GM19238 (cell line): ENCODE results near the gene RPL12.
"Not testable (repeated sequence)": the region's sequence is repeated elsewhere in the genome, so short reads cannot be mapped to it uniquely, and the experiment has no call there.

Experiments
- DNase-seq: peaks from one replicate; pipeline ENCODE4 v3.0.0; 2011; ENCODE audit warnings: low spot score; ENCODE audit not compliant: insufficient read length

Gene RPL12

DNA sequence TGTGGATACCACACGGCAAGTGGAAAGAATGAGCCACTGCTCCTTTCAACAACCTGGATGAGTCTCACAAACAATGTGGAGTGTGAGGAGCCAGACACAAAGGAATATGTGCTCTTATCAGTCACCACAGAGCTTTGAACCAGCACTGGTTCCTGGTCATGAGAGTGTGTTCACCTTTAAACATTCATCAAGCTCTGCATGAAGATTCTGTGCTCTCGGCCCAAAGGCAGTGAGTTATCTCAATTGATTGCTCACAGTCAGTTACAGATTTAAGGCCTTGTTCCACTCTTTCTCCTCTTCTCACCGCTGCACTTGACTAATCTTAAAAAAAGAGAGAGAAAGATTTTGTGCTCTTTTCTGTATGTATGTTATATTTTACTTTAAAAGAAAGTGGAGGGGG lies 19.5 kb upstream of the RPL12 start:
- no peak for DNase-seq

DNA sequence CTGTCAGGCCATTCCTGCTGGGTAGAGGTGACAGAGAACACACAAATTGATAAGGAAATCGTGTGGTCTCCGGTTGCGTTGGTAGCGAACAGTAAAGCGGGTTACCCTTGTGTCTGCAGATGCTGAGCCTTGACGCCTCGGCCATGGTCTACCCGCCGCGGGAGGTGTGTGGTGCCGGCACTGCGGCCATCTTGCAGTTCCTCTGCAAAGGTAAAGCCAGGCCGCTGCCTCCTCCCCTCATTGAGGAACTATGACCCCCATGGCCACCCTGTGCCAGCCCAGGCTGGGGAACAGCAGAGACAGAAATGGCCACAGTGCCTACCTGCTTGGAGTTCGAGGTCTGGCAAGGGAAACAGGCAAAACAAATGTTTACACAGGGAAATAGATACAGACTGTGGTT lies 16.4 kb upstream of the RPL12 start:
- DNase-seq = no peak

DNA sequence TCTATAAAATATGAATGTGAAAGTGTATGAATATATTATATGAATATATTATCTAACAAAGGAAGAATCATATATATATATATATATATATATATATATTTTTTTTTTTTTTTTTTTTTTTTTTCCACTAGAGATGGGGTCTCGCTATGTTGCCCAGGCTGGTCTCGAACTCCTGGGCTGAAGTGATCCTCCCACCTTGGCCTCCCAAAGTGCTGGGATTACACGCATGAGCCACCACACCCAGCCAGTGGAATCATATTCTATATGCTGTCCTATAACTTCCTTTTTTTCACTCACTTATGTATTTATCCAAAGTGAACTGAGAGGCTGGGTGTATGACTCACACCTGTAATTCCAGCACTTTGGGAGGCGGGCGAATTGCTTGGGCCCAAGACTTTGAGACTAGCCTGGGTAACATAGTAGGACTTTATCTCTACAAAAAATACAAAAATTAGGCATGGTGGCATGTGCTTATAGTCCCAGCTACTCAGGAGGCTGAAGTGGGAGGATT lies 15.3 kb upstream of the RPL12 start:
- DNase-seq = not testable (repeated sequence)

DNA sequence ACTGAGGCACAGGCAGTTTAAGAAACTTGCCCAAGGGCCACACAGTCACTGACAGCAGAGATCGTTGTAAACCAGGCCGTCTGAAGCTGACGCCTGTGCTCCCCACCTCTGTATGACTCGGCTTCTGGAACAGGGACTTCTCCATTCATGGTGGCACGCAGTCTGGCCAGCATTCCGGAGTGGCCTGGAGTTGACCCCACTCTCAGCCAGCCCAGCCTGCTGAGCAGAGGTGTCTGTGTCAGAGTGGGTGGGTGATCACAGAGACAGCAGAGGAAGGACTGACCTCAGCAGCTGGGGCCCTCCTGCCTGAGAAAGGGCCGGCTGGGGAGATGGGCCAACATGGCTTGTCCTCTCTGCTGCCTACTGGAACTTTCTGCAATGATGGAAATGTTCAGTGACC lies 12.7 kb upstream of the RPL12 start:
- no peak for DNase-seq

DNA sequence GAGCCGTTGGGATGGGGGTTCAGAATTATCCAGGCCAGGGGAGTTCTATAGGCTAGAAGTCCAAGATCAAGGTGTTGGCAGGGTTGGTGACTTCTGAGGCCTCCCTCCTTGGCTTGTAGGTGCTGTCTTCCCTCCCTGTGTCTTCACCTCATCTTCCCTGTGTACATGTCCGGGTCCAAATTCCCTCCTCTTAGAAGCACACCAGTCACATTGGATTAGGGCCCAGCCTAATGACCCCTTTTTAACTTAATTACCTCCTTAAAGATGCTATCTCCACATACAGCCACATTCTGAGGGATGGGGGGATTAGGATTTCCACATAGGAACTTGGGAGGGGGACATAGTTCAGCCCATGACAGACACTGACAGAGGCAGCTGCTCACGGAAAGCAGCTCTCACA lies 12.2 kb upstream of the RPL12 start:
- no peak for DNase-seq

DNA sequence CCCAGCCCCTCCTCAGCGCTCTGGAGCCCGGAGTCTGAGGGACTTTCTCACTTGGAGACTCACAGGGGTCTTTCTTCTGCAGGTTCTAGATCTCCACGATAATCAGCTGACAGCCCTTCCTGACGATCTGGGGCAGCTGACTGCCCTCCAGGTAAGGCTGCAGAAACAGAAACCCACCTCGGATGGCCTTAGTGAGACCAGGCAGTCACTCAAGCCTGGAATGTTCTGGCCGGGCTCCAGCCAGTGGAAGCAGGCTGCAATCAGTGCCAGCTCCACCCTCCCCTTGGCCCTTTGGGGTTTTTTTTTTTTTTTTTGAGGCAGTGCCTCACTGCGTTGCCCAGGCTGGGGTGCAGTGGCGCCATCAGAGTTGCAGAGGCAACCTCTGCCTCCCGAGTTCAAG lies 7.7 kb upstream of the RPL12 start:
- no peak for DNase-seq

DNA sequence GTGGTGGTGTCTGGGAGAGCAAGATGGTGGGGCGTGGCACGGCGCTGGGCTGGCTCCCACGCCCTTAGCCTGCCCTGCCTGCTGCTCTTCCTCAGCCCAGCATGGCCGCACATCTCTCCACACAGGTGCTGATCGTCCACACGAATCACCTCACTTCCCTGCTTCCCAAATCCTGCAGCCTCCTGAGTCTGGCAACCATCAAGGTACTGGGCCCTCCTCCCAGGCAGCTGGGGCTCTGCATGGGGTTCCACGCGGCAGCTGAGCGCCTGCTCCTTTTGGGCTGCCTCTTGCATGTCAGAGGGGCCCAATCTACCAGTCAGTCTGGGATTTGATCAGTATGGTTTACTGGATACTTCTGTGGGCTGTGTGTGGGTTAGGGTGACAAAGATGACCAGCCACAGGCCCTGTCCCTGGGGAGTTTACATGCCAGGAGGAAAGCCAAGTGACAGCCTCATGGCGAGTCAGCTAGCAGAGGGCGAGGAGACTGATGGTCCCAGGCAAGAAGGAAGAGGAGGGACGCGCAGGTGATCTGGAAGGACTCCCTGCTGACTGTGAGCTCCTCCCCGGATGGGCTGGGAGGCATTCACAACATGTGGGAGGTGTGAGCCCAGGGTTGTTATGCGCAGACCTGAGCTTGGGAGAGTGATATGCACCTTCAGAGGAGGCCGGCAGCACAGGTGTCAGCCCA lies 6.1 kb upstream of the RPL12 start:
- no peak for DNase-seq

DNA sequence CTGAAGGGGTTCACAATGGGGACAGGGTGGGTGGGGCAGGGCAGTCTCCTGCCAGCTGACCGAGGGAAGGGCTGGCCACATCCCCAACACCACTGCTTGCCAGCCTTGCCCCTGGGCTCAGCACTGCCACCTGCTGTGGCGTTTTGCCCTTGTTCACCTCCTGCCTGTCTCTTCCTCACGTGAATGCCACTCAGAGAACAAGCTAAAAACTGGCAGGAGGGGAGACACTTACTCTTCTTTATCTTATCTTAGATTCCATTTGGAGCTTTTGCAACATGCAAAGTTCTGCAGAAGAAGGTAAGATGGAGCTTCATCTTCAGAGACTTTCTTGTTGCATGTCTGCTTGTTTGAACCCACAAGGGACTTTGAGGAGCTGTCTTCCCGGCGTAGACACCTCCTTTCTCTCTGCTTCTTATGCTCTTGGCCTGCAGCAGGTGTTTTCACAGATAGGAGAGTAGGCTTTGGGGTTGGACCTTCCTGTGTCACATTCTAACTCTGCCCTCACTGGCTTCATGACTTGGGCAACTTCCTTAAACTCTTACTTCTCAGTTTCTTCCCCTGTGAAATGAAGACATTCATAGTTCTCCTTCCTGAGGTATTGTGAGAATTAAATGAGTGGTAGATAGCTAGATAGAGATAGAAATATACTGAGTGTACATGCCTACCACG lies 4.3 kb upstream of the RPL12 start:
- DNase-seq = no peak

DNA sequence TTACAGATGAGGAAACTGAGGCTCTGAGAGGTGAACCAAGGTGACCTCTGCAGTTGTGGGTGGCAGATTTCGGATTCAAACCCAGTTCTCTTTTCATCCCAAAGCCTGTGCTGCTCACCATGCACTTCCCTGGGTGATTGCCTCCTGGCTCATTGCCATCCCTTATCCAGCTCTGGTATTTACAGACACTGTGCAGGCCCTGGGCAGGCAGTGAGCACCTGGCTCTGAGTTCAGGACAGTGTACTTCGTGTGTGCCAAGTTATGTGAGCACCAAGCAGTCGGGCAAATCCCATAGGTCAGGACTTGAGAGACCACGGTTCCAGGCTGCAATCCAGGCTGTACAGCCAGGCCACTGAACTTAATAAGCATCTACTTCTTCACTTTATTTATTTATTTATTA lies 1.5 kb upstream of the RPL12 start:
- DNase-seq = no peak

DNA sequence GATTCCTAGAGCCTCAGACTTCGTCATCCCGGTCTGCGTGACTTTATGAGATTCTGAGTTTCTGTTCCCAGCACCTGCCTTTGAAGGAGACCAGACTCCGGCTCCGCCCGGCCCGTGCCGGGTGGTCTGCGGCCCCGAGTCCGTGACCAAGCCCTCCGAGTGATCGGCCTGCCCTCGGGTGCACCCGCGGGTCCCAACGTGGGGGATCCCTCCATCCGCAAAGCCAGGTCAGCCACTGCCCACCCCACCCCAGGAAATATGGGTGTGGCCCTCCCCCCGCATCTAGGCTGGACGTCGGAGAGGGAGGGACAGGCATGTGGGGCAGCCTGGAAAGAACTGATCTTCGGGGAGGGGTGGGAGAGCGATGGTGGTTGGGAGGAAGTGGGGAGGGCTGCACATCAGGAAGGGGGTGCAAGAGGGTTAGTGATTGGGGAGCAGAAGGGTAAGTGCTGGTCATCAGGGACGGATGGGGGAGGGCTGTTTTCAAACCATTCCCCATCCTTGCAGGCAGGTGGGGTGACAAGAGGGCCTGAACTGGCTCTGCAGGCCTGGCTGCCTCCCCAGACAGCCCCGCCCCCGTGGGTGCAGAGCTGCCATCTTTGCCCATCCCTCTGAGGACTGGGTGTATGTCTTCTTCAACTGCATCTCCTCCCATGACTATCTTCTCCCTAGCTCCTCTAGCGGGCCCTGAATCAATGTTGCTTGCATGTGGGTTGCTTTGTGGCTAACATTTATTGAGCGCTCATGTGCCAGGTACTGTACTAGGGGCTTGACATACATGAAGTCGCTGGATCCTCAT lies 851 bp upstream of the RPL12 start:
- peak; percentile 34 for DNase-seq

DNA sequence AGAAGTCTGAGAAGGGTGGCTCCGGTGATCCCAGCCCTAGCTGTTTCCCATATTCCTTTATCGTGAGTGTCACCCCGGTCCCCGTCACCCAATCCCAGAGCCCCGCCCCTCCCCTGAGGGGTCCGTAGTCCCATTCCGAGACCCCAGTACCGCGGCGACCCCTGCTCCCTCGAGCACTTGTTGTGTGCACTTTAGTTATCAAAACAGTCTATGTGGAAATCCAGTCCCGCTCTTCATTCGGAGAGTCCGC lies 327 bp upstream of the RPL12 start:
- no peak for DNase-seq

DNA sequence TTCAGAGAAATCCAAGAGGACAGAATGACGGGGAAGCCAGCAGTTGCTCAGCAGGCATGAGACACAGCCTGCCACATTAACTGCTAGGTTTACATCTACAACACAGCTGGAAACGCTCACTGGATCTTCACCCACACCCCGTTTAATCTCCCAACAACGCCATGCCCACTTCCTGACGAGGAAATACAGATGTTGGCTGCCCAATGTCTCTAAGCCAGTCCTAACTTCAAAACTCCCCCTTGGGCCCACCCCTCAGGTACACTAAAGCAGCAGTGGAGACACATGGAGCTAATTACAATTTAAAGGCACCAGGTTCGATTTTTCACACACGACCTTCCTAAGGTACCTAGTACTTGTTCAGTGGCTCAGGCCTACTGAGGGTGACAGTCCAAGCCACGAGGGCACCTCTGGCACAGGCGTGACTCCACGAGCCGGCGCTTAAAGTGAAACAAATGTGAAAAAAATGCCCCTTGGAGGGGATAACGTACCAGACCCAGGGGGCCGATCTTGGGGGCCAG lies 904 bp downstream of the RPL12 start:
- DNase-seq = no peak

DNA sequence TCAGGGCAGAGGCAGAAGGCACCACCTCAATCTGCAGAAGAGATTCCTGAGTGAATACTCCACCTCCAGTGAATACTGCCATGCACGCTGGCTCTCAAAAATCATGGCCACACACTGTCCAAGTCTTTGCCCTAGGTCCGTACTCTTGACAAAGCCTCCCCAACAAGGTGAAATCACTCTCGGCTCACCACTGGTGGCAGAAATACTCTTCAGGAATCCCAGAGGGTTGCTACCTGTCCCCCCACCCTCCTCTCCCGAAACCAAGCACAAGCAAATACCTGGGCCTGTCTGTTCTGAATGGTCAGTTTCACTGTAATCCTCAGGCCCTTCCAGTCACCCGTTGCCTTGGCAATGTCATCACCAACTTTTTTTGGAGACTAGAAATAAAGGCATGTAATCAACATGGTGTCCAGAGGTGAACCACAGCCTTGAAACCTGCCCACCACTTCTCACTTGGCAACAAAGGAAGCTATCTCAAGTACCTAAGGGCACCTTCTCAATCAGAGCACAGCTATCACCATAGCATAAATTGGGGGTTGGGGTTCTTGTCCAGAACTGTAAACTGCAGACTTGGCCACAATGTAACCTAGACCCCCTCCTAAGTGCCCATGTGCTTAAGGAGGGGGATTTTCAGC lies 1.8 kb downstream of the RPL12 start:
- no peak for DNase-seq

DNA sequence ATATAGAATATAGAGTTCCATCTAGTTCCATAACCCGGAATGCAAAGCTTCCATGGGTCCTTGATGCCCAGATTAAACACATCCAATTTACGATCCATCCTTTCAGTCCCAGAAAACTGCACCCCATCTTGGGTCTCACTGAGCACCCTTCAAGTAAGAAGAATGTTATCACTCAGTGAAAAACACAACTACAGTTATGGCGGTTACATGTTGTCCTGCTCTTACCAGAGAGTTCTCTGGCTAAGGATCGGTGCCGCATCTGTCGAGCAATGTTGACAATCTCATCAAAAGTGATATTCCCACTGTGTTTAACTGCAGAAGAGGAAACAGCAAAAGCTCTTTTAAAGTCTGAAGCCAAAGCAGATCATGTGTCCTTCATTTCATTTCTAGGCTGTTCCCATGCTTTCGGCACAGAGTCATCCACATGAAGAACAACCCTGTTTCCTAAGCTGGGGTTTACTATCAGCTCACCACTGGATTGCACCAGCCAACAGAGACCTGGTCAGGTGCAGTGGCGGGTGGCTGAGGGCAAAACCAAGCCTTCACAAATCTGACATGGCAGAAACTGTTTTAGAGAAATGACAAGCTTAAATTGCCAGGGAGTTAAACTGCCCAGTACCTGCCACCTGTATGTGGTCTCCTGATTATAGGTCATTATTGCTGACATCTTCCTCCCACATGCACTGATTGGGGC lies 2.9 kb downstream of the RPL12 start:
- no peak for DNase-seq

DNA sequence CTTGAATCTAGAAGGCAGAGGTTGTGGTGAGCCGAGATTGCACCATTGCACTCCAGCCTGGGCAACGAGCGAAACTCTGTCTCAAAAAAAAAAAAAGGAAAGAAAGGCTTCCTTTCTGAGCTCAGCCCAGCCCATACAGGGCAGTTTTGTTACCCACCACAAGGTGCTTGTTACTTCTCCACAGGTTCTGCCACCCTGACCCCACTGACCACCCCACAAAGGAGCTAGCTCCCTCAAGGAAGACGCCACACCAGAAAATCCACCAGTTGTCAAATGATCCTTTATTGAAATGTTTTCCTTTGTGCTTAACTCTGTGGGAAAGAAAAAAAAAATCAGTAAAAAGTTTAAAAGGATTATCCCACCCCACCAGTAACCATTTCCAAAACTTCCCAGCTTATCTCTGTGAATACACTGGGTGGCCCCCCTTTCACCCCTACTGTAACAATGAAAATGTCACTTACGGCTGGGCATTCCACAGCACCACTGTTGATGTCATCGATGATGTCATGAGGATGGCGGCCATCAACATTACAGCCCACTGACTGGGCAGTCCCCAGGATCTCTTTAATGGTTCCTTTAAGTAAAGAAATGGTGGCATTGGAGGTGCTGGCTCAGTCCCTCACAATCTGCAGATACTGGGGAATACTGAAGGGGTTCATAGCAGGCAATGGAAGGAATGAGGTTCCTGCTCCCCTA lies 3.6 kb downstream of the RPL12 start:
- no peak for DNase-seq

DNA sequence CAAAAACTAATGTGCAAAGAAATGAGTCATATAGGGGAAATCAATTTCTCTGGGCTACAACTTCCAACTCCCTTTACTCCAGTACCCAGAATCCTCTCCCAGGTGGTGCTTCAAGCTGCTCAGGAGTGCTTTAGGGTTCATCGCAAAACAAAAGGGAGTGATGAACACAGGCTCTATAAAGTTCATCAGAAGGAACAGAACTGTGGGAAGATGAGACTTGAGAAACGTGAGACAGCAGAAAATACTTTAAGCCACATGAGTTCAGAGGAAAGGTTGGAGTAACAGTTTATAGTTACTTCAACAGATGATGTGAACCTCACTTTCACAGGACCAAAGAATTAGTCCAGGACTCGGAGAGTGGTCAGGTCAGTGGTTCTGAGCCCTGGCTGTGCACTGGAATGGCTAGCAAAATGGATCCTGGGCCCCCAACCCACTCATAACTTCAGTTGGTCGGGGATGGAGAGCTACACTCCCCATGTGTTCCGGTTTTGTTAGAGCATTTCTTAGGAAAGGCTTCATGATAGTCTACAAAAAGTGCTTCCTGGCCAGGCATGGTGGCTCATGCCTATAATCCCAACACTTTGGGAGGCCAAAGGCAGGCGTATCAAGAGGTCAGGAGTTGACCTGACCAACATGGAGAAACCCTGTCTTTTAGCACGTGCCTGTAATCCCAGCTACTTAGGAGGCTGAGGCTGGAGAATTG lies 4.3 kb downstream of the RPL12 start:
- DNase-seq = no peak

DNA sequence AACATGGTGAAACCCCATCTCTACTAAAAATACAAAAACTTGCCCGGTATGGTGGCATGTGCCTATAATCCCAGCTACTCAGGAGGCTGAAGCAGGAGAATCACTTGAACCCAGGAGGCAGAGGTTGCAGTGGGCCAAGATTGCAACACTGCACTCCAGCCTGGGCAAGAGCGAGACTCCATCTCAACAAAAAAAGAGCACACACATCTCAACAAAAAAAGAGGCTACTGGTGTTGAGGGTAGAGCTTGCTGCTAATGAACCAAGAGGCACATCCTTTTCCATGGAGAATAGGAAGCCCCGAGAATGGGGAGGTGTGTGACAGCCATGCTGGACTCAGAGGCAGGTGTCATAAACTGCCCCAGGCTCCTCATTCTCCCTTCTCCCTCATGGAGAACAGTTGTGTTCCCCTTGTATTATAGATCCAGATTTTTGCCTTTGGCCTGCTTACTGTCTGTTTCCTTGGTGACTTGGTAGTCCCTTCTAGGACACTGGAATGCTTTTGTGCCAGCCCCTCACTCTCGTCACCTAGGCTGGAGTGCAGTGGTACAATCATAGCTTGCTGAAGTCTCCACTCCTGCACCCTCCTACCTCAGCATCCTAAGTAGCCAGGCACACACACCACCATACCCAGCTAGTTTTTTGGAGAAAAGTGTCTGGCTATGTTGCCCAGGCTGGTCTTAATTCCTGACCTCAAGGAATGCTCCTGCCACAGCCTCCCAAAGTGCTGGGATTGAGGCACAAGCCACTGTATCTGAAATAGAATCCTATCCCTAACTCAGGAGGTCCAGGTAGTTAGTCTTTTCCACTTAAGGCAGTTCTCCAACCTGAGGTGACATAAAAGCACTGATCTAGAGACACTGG lies 5.1 kb downstream of the RPL12 start:
- no peak for DNase-seq

DNA sequence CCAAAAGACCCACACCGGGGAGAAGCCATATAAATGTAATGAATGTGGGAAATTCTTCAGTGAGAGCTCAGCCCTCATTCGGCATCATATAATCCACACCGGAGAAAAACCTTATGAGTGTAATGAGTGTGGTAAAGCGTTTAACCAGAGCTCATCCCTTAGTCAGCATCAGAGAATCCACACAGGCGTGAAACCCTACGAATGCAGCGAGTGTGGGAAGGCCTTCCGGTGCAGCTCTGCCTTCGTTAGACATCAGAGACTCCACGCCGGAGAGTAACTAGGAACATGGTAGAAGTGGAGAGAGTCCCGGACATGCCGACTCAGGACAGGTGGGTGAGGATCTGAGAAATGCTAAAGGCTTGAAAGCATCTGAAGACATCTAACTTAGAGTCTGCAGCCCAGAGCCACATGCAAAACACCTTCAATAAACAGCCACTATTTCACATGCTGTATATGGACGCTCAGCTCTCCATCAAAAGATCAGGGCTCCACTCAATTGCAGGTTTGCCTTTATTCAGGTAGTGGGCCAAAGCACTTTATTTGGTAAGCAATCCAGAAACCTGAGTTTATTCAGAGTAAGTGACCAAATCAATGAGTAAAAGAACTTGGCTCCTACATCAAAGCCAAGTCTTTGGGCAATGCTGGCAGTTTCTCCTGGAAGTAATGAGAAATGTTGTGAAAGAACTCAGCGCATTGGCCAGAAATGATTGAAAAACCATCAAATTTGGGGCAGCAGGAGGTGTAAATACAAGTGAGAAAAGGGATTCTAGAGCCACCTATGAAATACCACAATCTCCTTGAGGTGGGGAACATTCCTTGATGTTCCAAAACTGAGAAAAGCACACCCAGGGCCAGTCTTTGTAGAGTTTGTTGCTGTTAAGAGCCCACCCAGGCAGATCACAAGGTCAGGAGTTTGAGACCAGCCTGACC lies 6.0 kb downstream of the RPL12 start:
- DNase-seq = no peak
